ENCODE results near the gene ZDHHC16.

DNA sequence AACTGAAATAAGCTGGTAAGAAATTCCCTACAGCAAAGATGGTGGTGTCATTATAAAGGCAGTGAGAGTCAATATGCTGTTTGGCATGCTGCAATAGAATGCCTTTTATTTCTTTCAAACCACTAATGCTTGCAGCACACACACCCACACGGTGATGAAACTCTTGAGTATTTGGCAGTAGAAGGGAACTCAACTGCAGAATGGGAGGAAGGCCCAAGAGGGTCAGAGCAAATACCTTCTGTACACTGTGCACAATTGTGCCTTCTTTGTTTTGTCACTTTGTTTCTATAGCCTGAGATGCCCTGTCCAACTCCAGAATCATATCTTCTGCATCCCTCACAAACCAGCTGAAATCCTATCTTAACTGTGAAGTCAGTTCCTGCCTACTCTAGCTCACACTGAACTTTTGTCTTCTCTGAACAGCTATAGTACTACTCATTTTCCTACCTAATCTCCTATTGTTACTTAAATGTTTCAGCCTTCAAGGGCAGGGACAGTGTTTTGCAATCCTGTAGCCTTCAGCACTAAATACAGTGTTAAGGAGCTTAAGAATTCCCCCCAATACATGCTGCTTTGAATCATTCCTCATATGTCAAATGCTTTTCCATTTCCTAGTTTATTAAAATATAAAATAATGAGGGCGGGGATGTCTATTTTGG, 30.1 kb downstream of the ZDHHC16 start:
- TF ChIP-seq, protein P1, sequence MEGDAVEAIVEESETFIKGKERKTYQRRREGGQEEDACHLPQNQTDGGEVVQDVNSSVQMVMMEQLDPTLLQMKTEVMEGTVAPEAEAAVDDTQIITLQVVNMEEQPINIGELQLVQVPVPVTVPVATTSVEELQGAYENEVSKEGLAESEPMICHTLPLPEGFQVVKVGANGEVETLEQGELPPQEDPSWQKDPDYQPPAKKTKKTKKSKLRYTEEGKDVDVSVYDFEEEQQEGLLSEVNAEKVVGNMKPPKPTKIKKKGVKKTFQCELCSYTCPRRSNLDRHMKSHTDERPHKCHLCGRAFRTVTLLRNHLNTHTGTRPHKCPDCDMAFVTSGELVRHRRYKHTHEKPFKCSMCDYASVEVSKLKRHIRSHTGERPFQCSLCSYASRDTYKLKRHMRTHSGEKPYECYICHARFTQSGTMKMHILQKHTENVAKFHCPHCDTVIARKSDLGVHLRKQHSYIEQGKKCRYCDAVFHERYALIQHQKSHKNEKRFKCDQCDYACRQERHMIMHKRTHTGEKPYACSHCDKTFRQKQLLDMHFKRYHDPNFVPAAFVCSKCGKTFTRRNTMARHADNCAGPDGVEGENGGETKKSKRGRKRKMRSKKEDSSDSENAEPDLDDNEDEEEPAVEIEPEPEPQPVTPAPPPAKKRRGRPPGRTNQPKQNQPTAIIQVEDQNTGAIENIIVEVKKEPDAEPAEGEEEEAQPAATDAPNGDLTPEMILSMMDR (IDR thresholded peaks at IDR 0.05), result no peak
- TF ChIP-seq ZFX (IDR thresholded peaks at IDR 0.05; ENCODE audit: borderline replicate concordance), result no peak
